HFF-Myc (cell line): Measurements from ENCODE around the gene MAGI1.

Experiments used
- DNase-seq: peaks from one replicate; pipeline ENCODE4 v3.0.0-alpha.2; 2011; ENCODE audit warnings: low read depth; ENCODE audit errors: extremely low read depth
- H3K4me3 ChIP-seq: replicated peaks from 2 replicates; pipeline ENCODE4 v1.5.1; 2011; ENCODE audit warnings: low read depth, mild to moderate bottlenecking, control low read depth, low read length
- TF ChIP-seq, protein P1 (sequence below): IDR thresholded peaks from 2 replicates; pipeline ENCODE4 v1.5.1; 2012; ENCODE audit warnings: mild to moderate bottlenecking, low read depth, low read length, control low read depth; ENCODE audit errors: missing control alignments

The MAGI1 gene

GRCh38 chr3:65968996-65969395 is 69.7 kb downstream of the MAGI1 start:
- H3K4me3 ChIP-seq = no peak overlapping the region
- DNase-seq = no peak
- TF ChIP-seq, protein P1, sequence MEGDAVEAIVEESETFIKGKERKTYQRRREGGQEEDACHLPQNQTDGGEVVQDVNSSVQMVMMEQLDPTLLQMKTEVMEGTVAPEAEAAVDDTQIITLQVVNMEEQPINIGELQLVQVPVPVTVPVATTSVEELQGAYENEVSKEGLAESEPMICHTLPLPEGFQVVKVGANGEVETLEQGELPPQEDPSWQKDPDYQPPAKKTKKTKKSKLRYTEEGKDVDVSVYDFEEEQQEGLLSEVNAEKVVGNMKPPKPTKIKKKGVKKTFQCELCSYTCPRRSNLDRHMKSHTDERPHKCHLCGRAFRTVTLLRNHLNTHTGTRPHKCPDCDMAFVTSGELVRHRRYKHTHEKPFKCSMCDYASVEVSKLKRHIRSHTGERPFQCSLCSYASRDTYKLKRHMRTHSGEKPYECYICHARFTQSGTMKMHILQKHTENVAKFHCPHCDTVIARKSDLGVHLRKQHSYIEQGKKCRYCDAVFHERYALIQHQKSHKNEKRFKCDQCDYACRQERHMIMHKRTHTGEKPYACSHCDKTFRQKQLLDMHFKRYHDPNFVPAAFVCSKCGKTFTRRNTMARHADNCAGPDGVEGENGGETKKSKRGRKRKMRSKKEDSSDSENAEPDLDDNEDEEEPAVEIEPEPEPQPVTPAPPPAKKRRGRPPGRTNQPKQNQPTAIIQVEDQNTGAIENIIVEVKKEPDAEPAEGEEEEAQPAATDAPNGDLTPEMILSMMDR = no peak

- no peak overlapping the region for H3K4me3 ChIP-seq
- no peak for DNase-seq
- TF ChIP-seq, protein P1 = no peak
These were observed 71.3 kb downstream of the MAGI1 start for GRCh38 chr3:65967451-65967850.

- H3K4me3 ChIP-seq = no peak overlapping the region
- TF ChIP-seq, protein P1 = no peak
- no peak for DNase-seq
These were observed 73.9 kb downstream of the MAGI1 start for GRCh38 chr3:65964838-65965237.

DNA sequence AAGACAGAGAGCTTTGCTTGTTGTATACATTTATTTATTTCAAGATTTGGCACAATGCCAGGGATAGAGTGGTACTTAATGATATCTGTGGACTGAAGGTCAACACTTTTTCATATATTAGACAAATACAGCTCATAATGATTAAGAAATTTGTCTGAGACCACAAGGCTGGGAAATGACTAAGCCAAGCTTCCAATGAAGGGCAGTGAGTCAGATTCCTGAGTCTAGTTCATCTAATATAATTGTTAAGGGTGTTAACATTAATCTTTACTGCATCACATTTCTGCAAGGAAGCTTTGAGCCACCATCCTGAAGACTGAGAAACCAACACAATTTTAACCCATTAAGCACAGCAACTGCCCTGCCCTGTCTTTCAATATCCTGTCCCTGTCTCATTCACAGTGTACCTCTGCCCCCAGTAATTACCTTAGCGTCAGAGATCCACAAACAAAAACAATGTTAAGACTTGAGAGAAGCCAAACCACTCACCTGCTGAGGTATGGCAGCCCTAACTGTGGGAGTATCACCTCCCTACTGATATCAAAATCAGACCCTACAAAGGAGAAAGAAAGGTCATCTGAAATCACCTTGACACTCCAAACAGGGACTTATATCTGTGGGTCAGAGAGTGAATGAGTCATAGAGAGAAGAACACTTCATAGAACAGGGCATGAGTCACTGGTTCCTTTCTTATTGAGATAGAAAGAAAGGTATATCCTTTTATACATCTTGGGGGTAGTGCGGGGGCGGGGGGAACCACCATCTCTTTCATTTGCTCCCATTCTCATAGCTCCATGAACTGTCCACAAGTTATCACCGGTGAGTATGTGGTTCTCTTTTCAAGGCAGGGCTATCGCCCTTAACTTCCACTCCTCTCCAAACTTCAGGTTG is 74.7 kb downstream of the MAGI1 start:
- DNase-seq = peak; percentile 57
- no peak overlapping the region for H3K4me3 ChIP-seq
- TF ChIP-seq, protein P1 = no peak

DNA sequence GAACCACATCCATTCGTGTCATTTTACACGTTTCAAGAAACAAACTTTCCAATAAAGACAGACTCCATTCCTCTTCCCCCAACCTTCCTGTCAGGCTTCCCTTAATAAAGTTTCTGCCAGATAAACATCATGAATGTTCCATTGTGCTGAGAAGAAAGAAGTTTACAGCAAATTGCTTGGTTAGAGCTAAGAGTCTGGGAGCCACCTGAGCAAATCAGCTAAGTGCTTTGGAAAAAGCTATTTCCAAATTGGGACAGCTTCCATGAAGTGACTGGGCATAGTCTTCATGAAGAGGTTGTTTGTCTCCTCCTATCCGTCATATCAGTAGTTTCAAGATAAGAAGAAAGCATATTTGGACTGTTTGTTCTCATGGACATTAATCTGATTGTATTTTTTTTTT is 77.0 kb downstream of the MAGI1 start:
- TF ChIP-seq, protein P1 = no peak
- no peak for DNase-seq
- no peak overlapping the region for H3K4me3 ChIP-seq

- no peak for DNase-seq
- TF ChIP-seq, protein P1 = no peak
These were observed 77.6 kb downstream of the MAGI1 start for GRCh38 chr3:65961128-65961527.

More at GRCh38 chr3:65961128-65961527, 77.6 kb downstream of the MAGI1 start:
- H3K4me3 ChIP-seq = no peak overlapping the region
